Gastrocnemius medialis (tissue), 4 donors: ENCODE results near the gene NFIC. TPM values are rescaled to one million over a fixed set of nuclear protein-coding genes. Genes with fewer than 3 reads are reported as not detected.

Source experiments
- ATAC-seq, 2 donors: fragments of 150-250 bp; one replicate each; pipeline ENCODE4 v1.9.1; 2016
- DNase-seq, 2 donors: peaks; one replicate each; pipeline ENCODE4 v3.0.0-alpha.2; 2019
- H3K27ac ChIP-seq, 4 donors: fragments of 200-600 bp; sonication (generic); 1 replicate in 1 of 4; 2 replicates in 3 of 4; pipeline ENCODE4 v1.5.1; 2016 to 2018; ENCODE audit warnings: mild to moderate bottlenecking in 2 of 4, moderate library complexity in 1 of 4
- H3K27me3 ChIP-seq, 3 donors: fragments of 200-600 bp; sonication (generic) in 2 of 3; 1 replicate in 1 of 3; 2 replicates in 2 of 3; pipeline versions ENCODE4 v1.5.1 to v1.6.0; 2016 to 2019; ENCODE audit warnings: mild to moderate bottlenecking in 1 of 3, moderate library complexity in 1 of 3
- H3K36me3 ChIP-seq, 2 donors: fragments of 200-600 bp; sonication (generic) in 1 of 2; one replicate each; pipeline ENCODE4 v1.5.1; 2017 to 2018
- H3K4me1 ChIP-seq, 2 donors: fragments of 200-600 bp; sonication (generic) in 1 of 2; one replicate each; pipeline ENCODE4 v1.5.1; 2016 to 2017; ENCODE audit warnings: mild to moderate bottlenecking in 2 of 2
- H3K4me3 ChIP-seq, 4 donors: fragments of 200-600 bp; sonication (generic) in 3 of 4; 1 replicate in 1 of 4; 2 replicates in 3 of 4; pipeline ENCODE4 v1.5.1; 2016 to 2019; ENCODE audit warnings: mild to moderate bottlenecking in 2 of 4
- H3K9me3 ChIP-seq, 3 donors: fragments of 200-600 bp; sonication (generic) in 2 of 3; 1 replicate in 1 of 3; 2 replicates in 2 of 3; pipeline ENCODE4 v1.5.1; 2016 to 2019
- CTCF ChIP-seq, 5 experiments: fragments of 450-650 bp in 3 of 5; fragments of 200-600 bp in 2 of 5; sonication (generic) in 2 of 5; IDR thresholded peaks in 4 of 5; conservative IDR thresholded peaks in 1 of 5; 1 replicate in 4 of 5; 2 replicates in 1 of 5; pipeline ENCODE4 v1.5.1; 2016 to 2019; ENCODE audit warnings: antibody characterized with exemption in 5 of 5, mild to moderate bottlenecking in 3 of 5, moderate library complexity in 3 of 5
- POLR2A ChIP-seq, 2 donors: fragments of 450-650 bp; IDR thresholded peaks; one replicate each; pipeline ENCODE4 v1.6.1; 2017; ENCODE audit warnings: antibody characterized with exemption in 2 of 2, mild to moderate bottlenecking in 2 of 2, moderate library complexity in 2 of 2
- in situ Hi-C, 4 donors: fragments of 200-750 bp; cut with MboI; loops; one replicate each; pipeline versions ENCODE4 v1.15.0 to v1.8.0; 2017; ENCODE audit warnings: low sequenced_read_pairs in 4 of 4
- intact Hi-C: fragments of 100-400 bp; cut with DNase I; formaldehyde crosslinking; loops from one replicate; pipeline ENCODE4 v1.15.1; 2023; ENCODE audit warnings: low total_unique reads
- total RNA-seq, 4 donors: library from RNA; depleted of rRNA; stranded (reverse); fragments of >200 nt; gene quantifications; one replicate each; pipeline versions ENCODE4 v1.1.0 to v1.2.3, GENCODE V29; 2016

NFIC gene
- total RNA-seq, 4 donors from 2014 or later: 90.2 to 403 (median 348) TPM

GRCh38 chr19:3363841-3364500 lies 2.4 kb upstream of the NFIC start:
- DNase-seq (peak in 1 of 2 donors; percentile 1), ATAC-seq (no peak)
- intact Hi-C loops: loop anchor here (5.0 kb wide), 1 partner anchor 88 kb away; no protein-coding TSS in a partner anchor
- in situ Hi-C loops: no loop called here
- Histone ChIP-seq H3K4me1 (peaks cover 29 to 33% of the 10 kb centered on the region in 2 donors), H3K4me3 (no peak overlapping the region), H3K27ac (peak overlapping the region; percentile 98 to 100 (median 98)), H3K9me3 (no peaks in the 10 kb centered on the region), H3K36me3 (no peaks in the 10 kb centered on the region), H3K27me3 (no peaks in the 10 kb centered on the region)
- TF ChIP-seq CTCF (IDR thresholded peaks at IDR 0.05 in 4 of 5, conservative IDR thresholded peaks at IDR 0.05 in 1 of 5) (no peak), POLR2A (IDR thresholded peaks at IDR 0.05) (no peak)

- intact Hi-C loops (loop anchor here (5.0 kb wide), 1 partner anchor 88 kb away; no protein-coding TSS in a partner anchor), in situ Hi-C loops (no loop called here)
- TF ChIP-seq POLR2A (IDR thresholded peaks at IDR 0.05) (no peak), CTCF (IDR thresholded peaks at IDR 0.05 in 4 of 5, conservative IDR thresholded peaks at IDR 0.05 in 1 of 5) (no peak)
- peak overlapping the region; percentile 98 to 100 (median 98) for H3K27ac ChIP-seq
- H3K9me3 ChIP-seq: no peaks in the 10 kb centered on the region
- ATAC-seq (no peak), DNase-seq (no peak)
- no peaks in the 10 kb centered on the region for H3K36me3 ChIP-seq
- no peaks in the 10 kb centered on the region for H3K27me3 ChIP-seq
- H3K4me1 ChIP-seq: peaks cover 29 to 38% of the 10 kb centered on the region in 2 donors
- H3K4me3 ChIP-seq: no peak overlapping the region
These were observed 1.9 kb upstream of the NFIC start for GRCh38 chr19:3364501-3364858.

GRCh38 chr19:3365093-3365835 lies 1.1 kb upstream of the NFIC start:
- no peaks in the 10 kb centered on the region for H3K36me3 ChIP-seq
- in situ Hi-C loops: no loop called here
- intact Hi-C loops: no loop called here
- peak in 1 of 2 donors; percentile 7 for TF ChIP-seq POLR2A (IDR thresholded peaks at IDR 0.05)
- no peak for TF ChIP-seq CTCF (IDR thresholded peaks at IDR 0.05 in 4 of 5, conservative IDR thresholded peaks at IDR 0.05 in 1 of 5)
- no peaks in the 10 kb centered on the region for H3K27me3 ChIP-seq
- H3K4me3 ChIP-seq: peak overlapping the region; percentile 87 to 99 (median 96)
- ATAC-seq (no peak), DNase-seq (peak in 1 of 2 donors; percentile 61)
- H3K27ac ChIP-seq: peak overlapping the region; percentile 98 to 100 (median 98)
- H3K9me3 ChIP-seq: no peaks in the 10 kb centered on the region
- H3K4me1 ChIP-seq: peaks cover 29 to 45% of the 10 kb centered on the region in 2 donors

GRCh38 chr19:3366753-3367627 lies 607 bp downstream of the NFIC start:
- no peaks in the 10 kb centered on the region for H3K9me3 ChIP-seq
- in situ Hi-C loops (no loop called here), intact Hi-C loops (no loop called here)
- H3K4me1 ChIP-seq: peaks cover 34 to 47% of the 10 kb centered on the region in 2 donors
- peak overlapping the region; percentile 87 to 99 (median 96) for H3K4me3 ChIP-seq
- ATAC-seq (peak; percentile 49 to 51), DNase-seq (peak in 1 of 2 donors; percentile 74)
- no peaks in the 10 kb centered on the region for H3K36me3 ChIP-seq
- peak overlapping the region; percentile 98 to 100 (median 98) for H3K27ac ChIP-seq
- TF ChIP-seq POLR2A (IDR thresholded peaks at IDR 0.05) (peak; percentile 80 to 82), CTCF (IDR thresholded peaks at IDR 0.05 in 4 of 5, conservative IDR thresholded peaks at IDR 0.05 in 1 of 5) (no peak)
- H3K27me3 ChIP-seq: no peaks in the 10 kb centered on the region
